Measurements from ENCODE around the gene POLR1E.

The POLR1E gene

DNA sequence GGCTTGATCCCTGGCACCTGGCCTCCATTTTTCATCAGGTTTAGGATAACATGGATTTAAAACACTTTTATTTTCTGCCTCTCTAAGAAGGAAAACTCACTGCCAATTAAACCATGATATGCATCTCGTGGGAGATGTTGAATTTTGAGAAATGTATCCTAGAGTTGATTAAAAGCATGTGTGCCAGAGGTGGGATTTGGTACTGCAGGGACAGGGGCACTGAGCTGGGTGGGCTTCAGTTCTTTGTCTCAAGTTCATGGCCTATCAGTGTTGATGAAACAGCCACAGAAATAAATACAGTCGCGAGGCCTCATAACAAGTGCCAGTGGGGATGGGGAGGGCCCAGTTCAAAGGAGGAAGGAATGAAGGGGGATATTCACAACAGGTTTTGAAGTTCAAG lies 34.9 kb downstream of the POLR1E start:
- DNase-seq, result no peak
- in situ Hi-C loops (cut with MboI; ENCODE audit: low pct_unique_long_range_greater_than_20kb, low sequenced_read_pairs), result loop anchor here (25.0 kb wide), 1 partner anchor 867 kb away; the partner anchor contains the start of gene ALDH1B1

DNA sequence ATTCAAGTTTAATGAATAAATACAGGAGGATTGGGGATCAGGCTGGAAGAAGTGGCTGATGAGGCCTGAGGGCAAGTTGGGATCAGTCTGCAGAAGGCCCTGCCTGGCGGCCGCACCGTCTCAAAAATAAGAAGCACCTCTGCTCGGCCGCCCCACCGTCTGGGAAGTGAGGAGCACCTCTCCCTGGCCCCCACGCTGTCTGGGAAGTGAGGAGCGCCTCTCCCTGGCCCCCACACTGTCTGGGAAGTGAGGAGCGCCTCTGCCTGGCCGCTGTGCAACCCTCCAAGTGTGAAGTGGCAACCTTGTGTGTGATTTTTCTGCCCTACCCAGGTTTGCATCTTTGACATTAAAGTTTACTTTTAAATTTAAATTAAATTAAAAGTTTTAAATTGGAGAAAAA lies 35.4 kb downstream of the POLR1E start:
- in situ Hi-C loops (cut with MboI; ENCODE audit: low pct_unique_long_range_greater_than_20kb, low sequenced_read_pairs), result loop anchor here (25.0 kb wide), 1 partner anchor 866 kb away; the partner anchor contains the start of gene ALDH1B1

DNA sequence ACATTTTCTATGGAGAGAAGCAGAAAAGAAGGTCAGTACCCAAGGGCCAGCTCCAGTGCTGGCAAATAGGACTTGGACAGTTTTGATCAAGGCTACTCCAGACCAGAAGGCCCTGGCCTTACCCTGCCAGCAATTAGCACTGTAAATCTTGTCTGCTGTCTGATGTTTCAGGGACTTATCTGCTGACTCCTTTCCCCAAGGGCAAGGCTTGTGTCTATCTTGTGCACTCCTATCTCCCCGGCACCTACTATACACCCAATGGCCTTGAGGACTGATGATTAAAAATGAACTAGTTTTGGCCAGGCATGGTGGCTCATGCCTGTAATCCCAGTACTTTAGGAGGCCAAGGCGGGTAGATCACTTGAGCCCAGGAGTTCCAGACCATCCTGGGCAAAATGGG lies 37.2 kb downstream of the POLR1E start:
- DNase-seq, result no peak
- in situ Hi-C loops (cut with MboI; ENCODE audit: low pct_unique_long_range_greater_than_20kb, low sequenced_read_pairs), result loop anchor here (25.0 kb wide), 1 partner anchor 864 kb away; the partner anchor contains the start of gene ALDH1B1

More for the DNA sequence above, 35.4 kb downstream of the POLR1E start:
- no peak for DNase-seq

DNA sequence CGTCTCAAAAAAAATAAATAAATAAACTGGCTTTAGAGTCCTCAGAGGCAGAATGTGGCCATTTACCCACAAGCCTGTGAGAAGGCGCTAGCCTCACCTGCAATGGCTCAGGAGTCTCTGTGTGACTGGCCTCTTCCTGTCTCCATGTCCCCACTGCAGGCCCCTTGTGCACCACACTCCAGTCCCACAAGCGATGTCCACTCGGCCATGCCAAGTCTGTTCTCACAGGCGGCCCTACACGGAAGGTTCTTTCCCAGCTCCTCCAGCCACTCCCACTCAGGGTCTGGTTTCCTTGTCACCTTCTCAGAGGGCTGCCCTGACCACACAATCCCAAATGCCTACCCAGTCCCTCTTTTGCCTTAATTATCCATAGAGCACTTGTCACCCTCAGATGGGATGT lies 38.2 kb downstream of the POLR1E start:
- in situ Hi-C loops (cut with MboI; ENCODE audit: low pct_unique_long_range_greater_than_20kb, low sequenced_read_pairs), result loop anchor here (25.0 kb wide), 1 partner anchor 863 kb away; the partner anchor contains the start of gene ALDH1B1
- no peak for DNase-seq

DNA sequence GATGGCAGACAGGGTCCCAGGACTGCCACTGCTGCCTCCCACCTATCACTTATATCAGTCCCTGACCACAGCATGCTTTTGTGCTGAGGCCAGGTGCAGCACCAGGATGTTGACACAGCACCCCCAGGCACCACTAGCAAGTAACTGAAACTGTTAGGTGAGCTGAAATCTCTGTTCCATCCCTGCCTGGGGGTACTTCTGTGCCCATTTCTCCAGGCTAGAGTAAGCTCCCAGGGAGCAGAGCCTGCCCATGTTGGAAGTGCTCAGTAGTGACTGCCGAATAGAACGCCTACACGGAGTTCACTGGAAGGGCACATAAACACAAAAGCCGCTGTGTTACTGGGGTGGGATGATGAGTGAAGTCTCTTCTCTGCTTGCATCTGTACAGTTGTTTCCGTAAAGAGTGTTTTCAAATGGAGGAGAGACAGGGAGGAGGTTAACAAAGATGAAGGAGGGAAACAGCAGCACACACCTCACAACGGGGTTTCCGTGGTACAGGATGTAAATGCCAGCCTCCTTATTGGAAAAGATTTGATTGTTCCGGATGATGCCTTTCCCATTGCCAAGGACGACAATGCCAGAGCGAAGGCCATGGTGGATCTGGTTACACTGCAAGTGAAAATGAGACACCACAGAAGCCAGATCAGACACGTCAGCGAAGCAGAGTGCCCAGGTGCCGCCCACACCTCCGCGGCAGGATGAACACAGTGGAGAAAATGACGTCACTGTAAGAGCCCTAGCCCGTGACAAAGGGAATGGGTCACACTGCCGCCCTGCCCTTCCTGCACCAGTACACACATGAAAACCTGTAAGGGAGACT lies 43.1 kb downstream of the POLR1E start:
- DNase-seq, result no peak
- in situ Hi-C loops (cut with MboI; ENCODE audit: low pct_unique_long_range_greater_than_20kb, low sequenced_read_pairs), result no loop called here

DNA sequence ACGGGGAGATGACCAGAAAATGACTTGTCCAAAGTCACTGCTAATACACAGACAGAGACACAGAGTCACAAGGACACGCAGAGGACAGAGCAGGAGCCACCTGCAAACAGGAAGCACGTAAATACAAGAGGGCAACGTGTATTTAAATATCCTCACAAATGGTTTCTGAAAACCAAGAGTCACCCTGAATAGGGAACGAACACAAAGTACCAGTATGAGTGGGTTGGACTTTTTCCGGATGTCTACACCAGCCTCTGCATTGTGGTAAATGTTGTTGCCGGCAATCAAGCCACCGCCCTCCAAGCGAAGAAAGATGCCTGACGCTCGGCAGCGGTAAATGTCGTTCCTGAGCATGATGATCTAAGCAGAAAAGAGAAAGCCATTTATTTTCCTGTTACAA lies 46.0 kb downstream of the POLR1E start:
- DNase-seq, result no peak
- in situ Hi-C loops (cut with MboI; ENCODE audit: low pct_unique_long_range_greater_than_20kb, low sequenced_read_pairs), result no loop called here

DNA sequence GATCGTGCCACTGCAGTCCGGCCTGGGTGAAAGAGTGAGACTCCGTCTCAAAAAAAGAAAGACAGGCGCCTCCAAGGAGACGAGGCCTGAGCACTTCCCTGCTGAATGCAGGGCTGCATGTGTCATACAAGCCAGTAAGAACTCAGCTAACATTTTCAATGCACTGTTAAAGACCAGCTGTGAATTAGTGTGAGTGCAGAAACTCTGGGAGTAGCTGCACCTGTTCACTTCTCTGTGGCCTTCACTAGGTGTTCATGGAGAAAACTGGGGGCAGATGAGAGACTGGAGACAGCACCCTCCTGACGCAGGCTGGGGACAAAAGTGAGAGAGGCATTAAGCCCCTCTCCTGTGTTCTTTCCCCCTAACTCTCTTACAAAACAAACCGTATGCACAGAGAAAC lies 48.7 kb downstream of the POLR1E start:
- in situ Hi-C loops (cut with MboI; ENCODE audit: low pct_unique_long_range_greater_than_20kb, low sequenced_read_pairs), result no loop called here
- DNase-seq, result no peak

DNA sequence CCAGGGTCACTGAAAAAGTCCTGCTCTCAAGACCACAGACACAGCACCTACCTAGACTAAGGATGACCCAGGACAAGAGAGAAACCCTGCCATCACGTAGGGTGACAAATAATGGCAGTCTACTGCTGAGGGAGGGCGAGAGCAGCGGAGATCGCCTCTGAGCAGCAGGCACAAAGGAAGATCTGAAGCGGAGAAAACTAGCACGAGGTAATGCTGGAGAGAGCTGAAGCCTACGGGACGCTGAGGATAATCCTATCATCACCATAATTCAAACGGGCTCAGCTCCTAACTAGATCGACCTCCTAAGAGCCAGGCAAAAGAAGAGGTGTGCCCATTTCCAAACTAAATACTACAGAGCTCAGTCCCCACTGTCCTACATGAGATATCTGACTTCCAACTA lies 49.2 kb downstream of the POLR1E start:
- DNase-seq, result no peak
- in situ Hi-C loops (cut with MboI; ENCODE audit: low pct_unique_long_range_greater_than_20kb, low sequenced_read_pairs), result no loop called here

DNA sequence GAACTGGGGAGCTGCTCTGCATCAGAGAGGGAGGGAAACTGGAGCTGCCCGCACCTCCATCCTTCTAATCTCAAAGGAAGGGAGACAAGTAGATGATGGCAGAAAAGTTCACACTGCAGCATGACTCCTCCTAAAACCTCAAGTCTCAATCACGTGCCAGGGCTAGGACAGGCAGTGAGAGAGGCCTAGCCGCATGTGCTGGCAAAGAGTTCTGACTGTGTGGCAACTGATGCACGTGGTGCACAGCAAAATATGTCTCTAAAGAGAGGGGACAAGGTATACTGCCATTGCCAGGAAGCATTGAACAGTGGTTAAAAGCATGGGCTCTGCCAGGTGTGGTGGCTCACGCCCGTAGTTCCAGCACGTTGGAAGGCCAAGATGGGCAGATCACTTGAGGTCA lies 52.4 kb downstream of the POLR1E start:
- no peak for DNase-seq
- in situ Hi-C loops (cut with MboI; ENCODE audit: low pct_unique_long_range_greater_than_20kb, low sequenced_read_pairs), result no loop called here

DNA sequence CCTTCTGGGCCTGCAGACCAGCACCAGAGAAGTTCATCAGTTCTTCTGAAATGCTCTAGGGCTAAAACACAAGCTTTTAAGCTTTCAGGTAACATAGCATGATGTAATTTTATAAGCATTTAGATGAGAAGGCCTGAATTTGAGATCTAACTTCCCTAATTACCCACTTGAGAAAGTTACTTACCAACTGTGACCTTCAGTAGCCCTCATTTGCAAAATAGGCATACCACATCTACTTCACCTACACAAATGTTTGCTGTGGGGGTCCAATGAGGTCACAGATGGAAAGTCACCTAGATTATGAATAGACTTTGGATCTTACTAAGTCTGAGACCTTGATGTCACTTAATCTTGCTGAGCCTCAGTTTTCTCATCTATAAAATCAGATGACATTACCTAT lies 53.9 kb downstream of the POLR1E start:
- no peak for DNase-seq
- in situ Hi-C loops (cut with MboI; ENCODE audit: low pct_unique_long_range_greater_than_20kb, low sequenced_read_pairs), result no loop called here

DNA sequence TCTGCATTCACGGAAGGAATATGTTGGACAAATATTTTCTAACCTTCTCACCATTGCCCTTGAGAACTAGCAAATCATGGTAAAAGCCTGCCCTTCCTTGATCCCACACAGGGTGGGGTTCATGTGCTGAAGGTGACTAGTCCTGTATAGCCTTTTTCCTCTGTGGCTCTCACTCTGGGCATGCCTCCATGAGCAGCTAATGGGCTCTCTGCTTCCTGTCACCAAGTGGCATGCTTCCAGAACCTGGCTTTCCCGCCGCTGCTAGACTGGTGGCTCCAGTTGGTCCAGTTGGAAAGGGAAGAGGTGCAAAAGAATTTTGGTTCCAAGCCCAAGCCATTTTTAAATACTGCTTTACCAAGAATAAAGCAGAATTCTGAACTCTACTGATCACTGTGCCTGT lies 54.9 kb downstream of the POLR1E start:
- in situ Hi-C loops (cut with MboI; ENCODE audit: low pct_unique_long_range_greater_than_20kb, low sequenced_read_pairs), result no loop called here

DNA sequence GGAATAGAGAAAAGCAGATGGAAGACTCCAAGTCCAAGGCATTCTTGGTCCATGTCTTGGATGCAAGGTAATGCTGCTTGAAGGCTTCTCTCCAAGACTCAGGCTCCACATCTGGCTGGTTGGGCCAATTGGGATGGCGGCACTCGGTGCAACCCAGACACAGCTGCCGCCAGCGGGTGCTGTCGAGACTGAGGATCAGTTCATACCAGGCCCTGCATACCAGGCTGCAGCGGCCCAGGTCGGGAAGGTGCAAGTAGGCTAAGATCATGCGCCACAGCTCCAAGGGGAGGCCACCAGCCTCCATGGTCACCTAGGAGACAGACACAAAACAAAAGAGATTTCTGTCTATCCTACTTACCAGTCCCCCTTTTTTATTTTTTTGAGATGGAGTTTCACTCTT lies 55.7 kb downstream of the POLR1E start:
- DNase-seq, result no peak
- in situ Hi-C loops (cut with MboI; ENCODE audit: low pct_unique_long_range_greater_than_20kb, low sequenced_read_pairs), result no loop called here

More for the DNA sequence above, 54.9 kb downstream of the POLR1E start:
- no peak for DNase-seq

DNA sequence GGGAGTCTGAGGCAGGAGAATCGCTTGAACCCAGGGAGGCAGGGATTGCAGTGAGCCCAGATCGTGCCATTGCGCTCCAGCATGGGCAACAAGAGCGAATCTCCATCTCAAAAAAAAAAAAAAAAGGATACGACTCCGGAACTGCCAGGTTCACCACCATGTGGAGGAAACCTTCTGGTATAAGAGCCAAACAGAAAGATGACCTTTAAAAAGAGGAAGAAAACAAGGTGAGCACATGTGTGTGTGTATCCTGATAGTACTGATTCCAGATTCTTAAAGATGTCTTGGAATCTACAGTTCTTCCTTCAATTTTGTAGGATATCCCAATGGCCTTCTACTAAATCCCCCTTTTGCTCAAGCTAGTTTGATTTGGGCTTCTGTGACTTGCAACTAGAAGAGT lies 56.7 kb downstream of the POLR1E start:
- DNase-seq, result no peak
- in situ Hi-C loops (cut with MboI; ENCODE audit: low pct_unique_long_range_greater_than_20kb, low sequenced_read_pairs), result no loop called here

DNA sequence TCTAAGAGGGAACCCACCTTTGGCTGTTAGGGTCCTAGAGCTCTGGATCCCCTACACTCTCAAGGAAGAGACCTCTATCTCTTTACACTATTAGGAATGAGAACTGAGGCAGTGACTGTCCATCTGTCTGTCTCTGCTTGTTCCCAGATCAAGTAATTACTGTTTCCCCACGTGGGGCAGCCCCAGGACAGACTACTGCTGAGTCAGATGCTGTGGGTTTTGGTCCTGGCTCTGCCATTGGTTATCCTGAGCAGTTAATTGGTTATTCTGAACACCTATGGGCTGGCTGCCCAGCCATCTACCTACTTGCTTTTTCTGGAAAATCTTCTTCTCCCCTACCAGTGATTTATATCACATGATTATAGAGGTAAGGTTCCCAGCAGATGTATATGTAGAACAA lies 57.1 kb downstream of the POLR1E start:
- DNase-seq, result no peak
- in situ Hi-C loops (cut with MboI; ENCODE audit: low pct_unique_long_range_greater_than_20kb, low sequenced_read_pairs), result no loop called here

DNA sequence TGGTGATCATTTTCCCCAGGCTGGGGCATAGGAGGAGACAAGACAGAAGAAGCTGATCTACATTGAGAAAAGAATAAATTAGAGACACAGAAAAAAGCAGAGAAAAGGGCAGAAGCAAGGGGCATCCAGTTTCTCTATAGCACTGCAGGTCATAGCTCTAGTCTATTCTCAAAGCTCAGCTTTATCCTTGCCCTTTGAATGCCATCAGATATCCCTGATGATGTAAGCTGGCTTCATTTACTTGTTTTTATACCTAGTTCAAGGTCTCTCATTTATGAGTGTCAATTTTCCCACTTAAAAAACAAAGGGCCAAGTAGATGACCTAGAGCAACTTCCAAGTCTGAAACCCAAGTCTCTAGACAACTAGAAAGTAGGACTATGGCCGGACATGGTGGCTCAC lies 57.7 kb downstream of the POLR1E start:
- no peak for DNase-seq
- in situ Hi-C loops (cut with MboI; ENCODE audit: low pct_unique_long_range_greater_than_20kb, low sequenced_read_pairs), result no loop called here

DNA sequence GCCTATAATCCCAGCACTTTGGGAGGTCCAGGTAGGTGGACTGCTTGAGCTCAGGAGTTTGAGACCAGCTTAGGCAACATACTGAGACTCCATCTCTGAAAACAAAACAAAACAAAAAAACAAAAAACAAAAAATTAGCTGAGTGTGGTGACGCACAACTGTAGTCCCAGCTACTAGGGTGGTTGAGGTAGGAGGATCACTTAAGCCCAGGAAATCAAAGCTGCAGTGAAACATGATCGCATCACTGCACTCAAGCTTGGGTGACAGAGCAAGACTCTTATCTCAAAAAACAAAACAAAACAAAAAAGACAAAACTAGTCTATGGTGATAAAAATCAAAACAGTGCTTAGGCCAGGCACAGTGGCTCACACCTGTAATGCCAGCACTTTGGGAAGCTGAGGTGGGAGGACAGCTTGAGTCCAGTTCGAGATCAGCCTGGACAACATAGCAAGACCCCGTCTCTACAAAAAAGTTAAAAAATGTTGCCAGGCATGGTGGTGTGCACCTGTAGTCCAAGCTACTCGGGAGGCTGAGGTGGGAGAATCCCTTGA lies 61.7 kb downstream of the POLR1E start:
- in situ Hi-C loops (cut with MboI; ENCODE audit: low pct_unique_long_range_greater_than_20kb, low sequenced_read_pairs), result no loop called here

DNA sequence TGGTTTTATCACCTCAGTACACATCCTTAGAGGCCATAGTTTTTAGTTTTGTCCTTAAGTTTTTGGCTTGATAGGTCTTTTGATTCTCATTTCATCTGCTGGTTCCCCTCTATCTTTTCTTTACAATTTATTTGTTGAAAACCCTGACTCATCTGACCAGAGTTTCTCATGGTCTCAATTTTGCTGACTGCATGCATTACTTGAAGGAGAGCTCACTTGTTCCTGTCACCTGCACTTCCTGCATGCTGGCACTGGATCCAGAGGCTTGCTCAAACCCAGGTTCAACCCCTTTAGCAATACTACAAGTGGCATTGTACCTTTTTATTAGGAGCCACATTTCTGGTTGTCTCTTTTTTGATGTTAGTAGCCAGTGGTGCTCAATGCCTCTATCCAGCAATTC lies 63.8 kb downstream of the POLR1E start:
- DNase-seq, result no peak
- in situ Hi-C loops (cut with MboI; ENCODE audit: low pct_unique_long_range_greater_than_20kb, low sequenced_read_pairs), result no loop called here

More for the DNA sequence above, 61.7 kb downstream of the POLR1E start:
- no peak for DNase-seq

DNA sequence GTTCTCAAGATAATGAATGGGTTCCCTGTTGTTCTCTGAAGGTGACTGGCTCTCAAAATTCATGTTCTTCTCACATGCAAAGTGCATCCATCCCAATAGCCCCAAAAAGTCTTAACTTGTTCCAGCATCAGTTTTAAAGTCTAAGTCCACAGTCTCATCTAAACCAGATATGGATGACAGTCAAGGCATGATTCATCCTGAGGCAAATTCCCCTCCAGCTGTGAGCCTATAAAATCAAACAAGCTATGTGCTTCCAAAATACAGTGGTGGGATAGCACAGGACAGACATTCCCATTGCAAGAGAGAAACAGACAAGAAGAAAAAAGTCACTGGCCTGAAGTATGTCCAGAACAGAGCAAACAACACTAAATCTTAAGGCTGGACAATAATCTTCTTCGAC lies 65.0 kb downstream of the POLR1E start:
- in situ Hi-C loops (cut with MboI; ENCODE audit: low pct_unique_long_range_greater_than_20kb, low sequenced_read_pairs), result no loop called here
- DNase-seq, result no peak

DNA sequence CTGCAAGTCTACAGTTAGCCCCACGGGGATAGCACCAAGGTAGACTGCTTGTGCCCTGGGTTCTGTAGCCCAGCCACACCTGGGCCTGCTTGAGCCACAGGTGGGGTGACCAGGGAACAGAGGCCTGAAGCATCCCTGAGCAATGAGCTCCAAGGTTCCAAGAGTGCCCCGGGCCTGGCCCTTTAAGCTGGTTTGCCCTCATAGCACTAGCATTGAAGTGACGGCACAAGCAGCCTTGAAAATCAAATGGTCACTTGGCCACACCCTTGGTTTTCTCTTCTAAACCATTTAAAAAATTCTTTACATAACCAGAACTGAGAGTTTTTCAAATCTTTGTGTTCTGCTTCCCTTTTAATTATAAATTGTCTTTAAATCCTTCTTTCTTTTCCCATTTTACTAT lies 65.7 kb downstream of the POLR1E start:
- in situ Hi-C loops (cut with MboI; ENCODE audit: low pct_unique_long_range_greater_than_20kb, low sequenced_read_pairs), result no loop called here
- no peak for DNase-seq

DNA sequence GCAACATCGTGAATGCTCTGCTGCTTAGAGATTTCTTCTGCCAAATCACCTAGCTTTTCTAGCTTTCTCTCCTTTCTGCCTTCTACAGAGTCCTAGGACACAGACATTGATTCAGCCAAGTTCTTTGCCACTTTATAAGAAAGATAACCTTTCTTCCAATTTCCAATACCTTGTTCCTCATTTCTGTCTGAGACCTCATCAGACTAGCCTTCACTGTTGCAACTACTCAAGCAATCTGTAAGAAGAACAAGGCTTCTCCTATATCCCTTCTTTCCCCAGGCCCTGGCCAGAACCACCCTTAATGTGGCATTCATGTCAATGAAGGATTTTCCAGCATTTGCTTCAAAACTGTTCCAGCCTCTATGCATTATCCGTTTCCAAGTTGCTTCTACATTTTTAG lies 66.1 kb downstream of the POLR1E start:
- in situ Hi-C loops (cut with MboI; ENCODE audit: low pct_unique_long_range_greater_than_20kb, low sequenced_read_pairs), result no loop called here
- no peak for DNase-seq

All from KBM-7 (cell line).